Sigmoid colon (tissue), 4 donors: ENCODE measurements around the gene CNIH3.

Source experiments
- CTCF ChIP-seq, 4 experiments: fragments of 450-650 bp in 3 of 4; fragments of 200-600 bp in 1 of 4; IDR thresholded peaks; one replicate each; pipeline ENCODE4 v1.5.1; 2016 to 2019; ENCODE audit warnings: antibody characterized with exemption in 4 of 4, mild to moderate bottlenecking in 3 of 4, moderate library complexity in 2 of 4
- POLR2A ChIP-seq, 2 donors: fragments of 450-650 bp; IDR thresholded peaks; one replicate each; pipeline ENCODE4 v1.6.1; 2016; ENCODE audit warnings: antibody characterized with exemption in 2 of 2, mild to moderate bottlenecking in 2 of 2, moderate library complexity in 2 of 2
- POLR2AphosphoS5 ChIP-seq, 4 donors: sonication (generic); formaldehyde crosslinking; IDR thresholded peaks; one replicate each; pipeline ENCODE4 v1.6.1; 2017; ENCODE audit warnings: antibody characterized with exemption in 4 of 4

- TF ChIP-seq POLR2AphosphoS5 (IDR thresholded peaks at IDR 0.05) (no peak), CTCF (IDR thresholded peaks at IDR 0.05) (no peak), POLR2A (IDR thresholded peaks at IDR 0.05) (no peak)
Measured at GRCh38 chr1:224681816-224682215, 65.7 kb downstream of the CNIH3 start.
